Neural progenitor cell (in vitro differentiated cells): Measurements from ENCODE around the gene PCSK5.

ENCODE experiments used
- CTCF ChIP-seq: fragments of 200-600 bp; sonication (generic); IDR thresholded peaks from 2 replicates; pipeline ENCODE4 v1.5.1; 2017; ENCODE audit warnings: antibody characterized with exemption, mild to moderate bottlenecking
- EZH2 ChIP-seq: fragments of 200-600 bp; sonication (generic); IDR thresholded peaks from 2 replicates; pipeline ENCODE4 v1.6.1; 2017; ENCODE audit warnings: antibody characterized with exemption, mild to moderate bottlenecking, moderate library complexity
- EZH2phosphoT487 ChIP-seq: fragments of 200-600 bp; sonication (generic); IDR thresholded peaks from 2 replicates; pipeline ENCODE4 v1.6.1; 2017; ENCODE audit warnings: antibody characterized with exemption

- TF ChIP-seq CTCF (peak; percentile 58), EZH2 (no peak), EZH2phosphoT487 (no peak)
Measured at GRCh38 chr9:76394195-76394959, 503.9 kb downstream of the PCSK5 start, which contains the start of gene RFK.
